Measurements from ENCODE around the gene THRSP.

THRSP gene

DNA sequence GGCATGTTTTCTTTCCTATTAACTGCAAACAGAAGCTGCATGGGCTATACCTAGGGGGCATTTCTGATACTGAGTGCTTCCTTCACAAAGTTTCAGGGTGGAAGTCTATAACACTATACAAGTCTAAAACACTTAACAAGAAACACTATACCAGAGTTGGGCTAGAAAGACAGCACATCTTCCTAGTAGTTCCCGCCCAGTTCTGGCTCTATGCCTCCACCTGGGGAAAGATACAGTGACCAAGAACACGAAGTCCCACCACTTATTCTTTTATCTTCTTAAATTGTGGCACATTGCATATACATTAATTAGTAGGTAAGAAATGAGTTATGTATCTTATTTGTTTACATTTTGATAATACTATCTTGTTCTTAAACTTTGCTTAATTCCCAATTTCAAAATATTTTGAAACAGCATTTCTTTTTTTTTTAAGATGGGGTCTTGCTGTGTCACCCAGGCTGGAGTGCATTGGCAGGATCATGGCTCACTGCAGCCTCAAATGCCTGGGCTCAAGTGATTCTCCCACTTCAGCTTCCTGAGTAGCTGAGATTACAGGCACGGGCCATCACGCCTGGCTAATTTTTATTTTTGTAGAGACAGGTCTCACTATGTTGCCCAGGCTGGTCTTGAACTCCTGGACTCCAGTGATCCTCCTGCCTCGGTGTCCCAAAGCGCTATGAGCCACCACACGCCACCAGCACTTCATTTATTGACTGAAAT is 34.2 kb downstream of the THRSP start:
- no peak for DNase-seq (ENCODE audit: low read depth, low spot score)

DNA sequence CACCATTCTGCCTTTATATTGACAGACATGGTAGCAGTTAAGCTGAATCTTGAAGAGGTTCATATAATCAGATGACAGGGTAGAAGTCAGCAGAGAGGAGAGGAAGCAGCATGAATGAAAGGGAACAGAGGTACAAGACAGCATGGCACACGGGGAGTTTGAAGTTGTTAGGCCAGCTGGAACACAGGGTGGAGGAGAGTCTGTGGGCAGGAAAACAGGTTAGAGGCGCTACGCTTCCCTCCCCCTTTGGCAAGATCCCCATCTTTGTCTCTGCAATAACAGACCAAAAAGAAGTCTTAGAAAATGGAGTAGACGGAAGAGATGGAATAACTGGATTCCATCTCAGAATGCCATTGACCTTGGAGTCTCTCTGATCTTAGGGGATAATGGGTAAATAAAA is 36.0 kb downstream of the THRSP start:
- no peak for DNase-seq (ENCODE audit: low read depth, low spot score)

DNA sequence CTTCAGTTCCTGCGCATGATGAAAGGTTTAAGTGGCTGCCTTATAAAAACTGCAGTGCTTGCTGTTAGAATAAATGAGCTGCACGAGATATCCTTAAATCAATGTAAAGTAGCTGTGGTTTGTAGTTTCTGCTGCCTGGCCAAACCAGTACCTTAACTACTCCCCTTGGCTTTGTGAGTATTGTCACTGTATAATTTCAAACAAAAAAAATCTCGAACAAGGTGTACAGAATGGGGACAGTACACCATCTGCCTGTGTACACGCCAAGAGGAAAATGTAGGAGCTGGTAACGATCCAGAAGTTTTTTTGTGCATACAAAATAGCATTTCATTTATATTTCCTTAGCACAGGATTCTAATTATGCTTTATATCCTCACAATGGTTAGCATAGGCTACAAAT is 36.6 kb downstream of the THRSP start:
- DNase-seq (ENCODE audit: low read depth, low spot score): no peak

DNA sequence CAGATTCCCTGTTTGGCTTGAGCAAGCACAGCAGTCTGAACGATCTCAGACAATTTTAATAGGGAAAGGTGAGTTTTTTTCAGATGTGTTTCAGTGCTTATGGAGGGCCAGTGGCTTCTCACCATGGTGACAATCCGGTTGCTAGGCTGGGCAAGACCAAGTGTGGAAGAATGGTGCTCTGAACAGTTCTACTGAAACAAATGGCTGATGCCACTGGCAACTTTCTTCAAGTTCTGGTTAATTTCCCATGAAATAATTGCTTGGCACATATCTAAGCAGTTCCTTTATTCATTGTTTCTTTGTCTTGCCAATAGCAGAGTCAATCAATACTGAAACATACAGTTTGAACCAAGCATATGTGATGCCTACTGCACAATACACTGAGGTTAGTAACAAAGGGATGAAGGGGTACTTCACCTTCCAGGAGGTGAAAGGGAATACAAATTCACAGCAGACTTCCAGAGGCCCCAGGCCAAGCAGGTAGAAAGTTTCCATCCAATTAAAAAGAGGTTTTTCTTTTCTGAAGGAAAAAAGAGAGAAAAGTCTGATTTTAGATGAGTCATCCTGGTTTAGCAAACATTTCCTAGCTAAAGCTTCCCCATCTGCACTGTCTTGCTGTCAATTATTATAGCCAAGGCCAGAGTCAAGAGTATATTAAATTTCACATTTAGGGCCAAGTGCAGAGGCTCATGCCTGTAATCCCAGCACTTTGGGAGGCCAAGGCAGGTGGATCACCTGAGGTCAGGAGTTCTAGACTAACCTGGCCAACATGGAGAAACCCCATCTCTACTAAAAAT is 37.2 kb downstream of the THRSP start:
- no peak for DNase-seq (ENCODE audit: low read depth, low spot score)

DNA sequence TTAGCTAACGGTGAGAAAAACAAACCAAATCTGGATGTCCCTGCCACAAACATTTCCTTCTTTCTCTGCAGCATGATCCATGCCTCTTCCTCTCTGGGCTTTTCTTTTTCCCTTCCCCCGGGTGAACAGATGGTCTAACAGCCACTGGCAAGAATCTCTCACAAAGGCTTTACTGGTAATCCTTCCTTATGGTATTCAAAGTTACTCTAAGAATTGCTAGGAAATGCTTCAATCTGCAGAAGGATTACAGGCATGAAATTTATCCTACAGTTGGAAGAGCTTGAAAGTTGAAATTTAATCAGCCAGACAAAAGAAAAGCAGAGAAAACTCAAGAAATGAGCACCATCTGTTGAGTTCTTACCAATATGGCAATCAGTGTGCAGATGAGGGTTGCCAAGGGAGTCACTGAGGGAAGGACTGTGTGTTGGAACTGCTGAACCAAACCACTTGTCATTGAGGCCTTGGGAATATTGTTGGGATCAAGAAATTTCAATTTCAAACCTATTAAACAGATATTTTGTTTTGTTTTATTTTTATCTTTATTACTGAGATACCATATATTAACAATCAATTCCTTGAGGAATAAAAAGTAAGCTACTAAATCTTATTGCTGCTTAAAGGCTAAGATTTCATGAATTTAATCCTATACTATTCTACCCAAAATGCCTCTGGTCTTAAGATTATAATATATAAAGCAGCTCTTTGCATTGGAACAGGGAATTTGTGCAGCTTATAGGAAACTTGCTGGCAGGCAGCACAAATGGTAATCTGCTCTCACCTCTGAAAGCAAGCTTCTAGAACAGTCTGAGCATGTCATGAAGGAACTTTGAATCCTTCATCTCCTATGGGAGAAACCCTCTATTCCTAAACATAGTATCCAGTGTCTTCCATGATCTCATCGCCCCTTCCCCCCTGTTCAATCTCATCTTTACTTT is 45.7 kb downstream of the THRSP start:
- DNase-seq (ENCODE audit: low read depth, low spot score): no peak

DNA sequence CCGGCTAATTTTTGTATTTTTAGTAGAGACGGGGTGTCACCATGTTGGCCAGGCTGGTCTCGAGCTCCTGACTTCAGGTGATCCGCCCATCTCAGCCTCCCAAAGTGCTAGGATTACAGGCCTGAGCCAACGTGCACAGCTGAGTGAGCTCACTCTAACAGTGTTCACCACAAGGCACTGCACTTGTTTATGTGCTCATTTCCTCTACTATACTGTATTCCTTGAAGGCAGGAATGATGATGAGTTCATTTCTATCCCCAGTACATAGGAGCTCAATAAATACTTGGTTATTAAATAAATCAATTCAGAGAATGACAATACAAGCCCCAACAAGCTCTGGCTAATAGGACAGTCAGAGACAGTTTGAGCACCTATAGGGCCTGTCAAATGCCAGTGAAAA is 46.7 kb downstream of the THRSP start:
- DNase-seq (ENCODE audit: low read depth, low spot score): no peak

DNA sequence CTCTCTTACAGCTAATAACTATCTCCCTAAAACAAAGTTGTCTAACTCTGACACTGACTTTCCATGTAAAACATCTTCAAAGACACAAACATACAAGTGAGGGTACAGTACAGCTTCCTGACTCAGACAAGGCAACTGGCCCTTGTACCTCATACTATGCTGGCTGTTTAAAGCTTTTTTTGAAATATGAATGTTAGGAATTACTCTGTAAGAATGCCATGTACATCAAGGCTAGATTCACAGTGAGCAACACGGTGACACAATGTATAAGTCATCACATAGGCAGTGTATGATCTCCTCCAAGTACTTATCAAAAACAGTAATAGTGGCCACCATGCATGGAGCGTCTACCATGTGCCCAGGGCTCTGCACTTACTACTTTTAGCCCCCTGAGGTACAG is 47.2 kb downstream of the THRSP start:
- DNase-seq (ENCODE audit: low read depth, low spot score): no peak

DNA sequence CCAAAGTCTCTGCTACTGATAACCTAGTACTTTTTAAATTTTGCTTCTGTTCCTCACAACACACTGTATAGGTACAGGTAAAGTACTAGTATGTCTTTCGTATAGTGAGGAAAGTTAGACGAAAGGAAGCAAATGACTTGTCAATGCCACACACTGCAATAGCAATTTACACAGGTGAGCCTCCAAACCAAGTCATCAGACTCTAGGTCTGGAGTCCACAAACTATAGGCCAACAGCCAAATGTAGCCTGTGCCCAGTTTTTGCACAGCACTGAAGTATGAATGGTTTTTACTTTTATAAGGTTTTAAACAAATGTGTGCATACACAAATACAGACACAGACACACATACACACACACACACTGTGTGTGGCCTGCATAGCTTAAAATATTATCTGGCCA is 47.6 kb downstream of the THRSP start:
- DNase-seq (ENCODE audit: low read depth, low spot score): no peak

DNA sequence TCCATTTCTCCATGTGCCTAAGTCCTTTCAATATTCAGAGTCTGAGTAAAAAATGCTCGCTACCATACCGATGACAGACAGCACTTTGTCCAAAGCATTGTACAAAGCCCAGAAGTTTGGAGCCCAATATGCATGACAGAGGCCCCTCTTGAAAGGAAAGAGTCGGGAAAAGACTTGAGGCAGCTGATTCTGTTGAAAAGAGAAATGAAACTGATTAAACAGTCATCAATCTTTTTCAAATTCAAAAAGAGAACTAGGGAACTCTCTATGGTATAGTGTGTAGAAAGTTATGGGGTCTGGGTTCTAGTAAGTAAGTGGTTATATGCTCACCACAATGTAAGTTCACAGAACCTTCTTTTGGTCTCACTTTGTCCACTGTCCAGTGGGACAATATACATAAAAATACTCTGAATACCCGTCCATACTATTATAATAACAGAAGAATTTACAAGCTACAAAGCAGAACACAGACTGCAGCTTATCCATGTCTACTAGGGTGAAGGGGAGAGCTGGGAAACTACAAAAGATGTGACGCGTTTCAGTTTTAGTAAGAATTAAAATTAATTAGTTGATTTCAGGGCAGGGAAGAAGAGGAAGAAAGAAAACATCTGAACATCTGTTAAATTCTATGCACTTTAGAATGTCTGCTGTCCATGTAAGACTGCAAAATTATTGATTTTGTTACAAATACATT is 49.1 kb downstream of the THRSP start:
- no peak for DNase-seq (ENCODE audit: low read depth, low spot score)

Measured in brain pericyte (primary cell).